Hematopoietic multipotent progenitor cell treated with erythropoietin and hydrocortisone succinate and interleukin-3 and kit ligand, for 6 days (in vitro differentiated cells): ENCODE data around the gene DNAJC27.

Experiments
- DNase-seq: peaks from one replicate; pipeline ENCODE4 v3.0.0-alpha.2; 2015

Gene DNAJC27

GRCh38 chr2:24970483-24971285, 1.1 kb downstream of the DNAJC27 start:
- DNase-seq, result peak; percentile 23

DNA sequence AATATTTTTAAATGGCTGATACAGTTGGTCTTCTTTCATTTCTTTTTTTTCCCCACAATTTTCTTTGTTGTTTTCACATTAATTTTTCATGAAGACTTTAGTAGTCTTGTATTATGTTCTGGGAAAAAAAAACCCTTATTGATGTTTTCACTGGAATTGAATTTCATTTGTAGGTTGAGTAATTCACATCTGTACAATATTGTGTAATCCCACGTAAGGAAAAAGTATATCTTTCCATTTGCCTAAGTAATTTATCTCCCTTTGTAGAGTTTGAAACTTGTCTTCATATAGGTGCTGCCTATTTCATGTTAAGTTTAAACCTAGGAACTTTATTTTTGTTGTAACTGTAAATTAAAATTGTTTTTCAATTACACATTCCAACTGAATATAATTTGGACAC, 2.0 kb downstream of the DNAJC27 start:
- DNase-seq, result no peak

- DNase-seq, result no peak
Observed at GRCh38 chr2:24961903-24962302, 9.9 kb downstream of the DNAJC27 start.

GRCh38 chr2:24959761-24960160, 12.0 kb downstream of the DNAJC27 start:
- no peak for DNase-seq

- DNase-seq, result no peak
Observed at GRCh38 chr2:24958411-24958935, 13.3 kb downstream of the DNAJC27 start.

- no peak for DNase-seq
Observed at GRCh38 chr2:24957976-24958375, 13.8 kb downstream of the DNAJC27 start.

GRCh38 chr2:24957221-24957620, 14.5 kb downstream of the DNAJC27 start:
- no peak for DNase-seq

- DNase-seq, result no peak
Observed at GRCh38 chr2:24955921-24956320, 15.8 kb downstream of the DNAJC27 start.

- DNase-seq, result no peak
Observed at GRCh38 chr2:24955232-24955631, 16.5 kb downstream of the DNAJC27 start.

DNA sequence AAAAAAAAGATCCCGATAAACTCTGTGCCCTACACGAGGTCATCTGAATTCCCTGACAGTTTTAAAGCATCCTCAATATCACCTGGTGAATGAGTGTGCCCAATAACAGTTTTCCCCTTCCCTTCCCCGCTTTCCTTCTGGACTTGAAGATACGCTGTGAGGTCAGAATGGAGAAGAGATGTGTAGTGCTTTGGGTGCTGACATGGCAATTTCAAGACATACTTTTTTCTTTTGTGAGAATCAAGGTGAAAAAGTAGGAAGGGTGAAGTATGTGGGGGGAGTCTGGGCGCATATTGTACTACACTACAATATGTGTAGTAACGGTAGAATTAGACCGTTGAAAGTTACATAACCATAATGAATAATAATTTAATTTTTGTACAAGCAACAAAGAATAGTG, 21.7 kb downstream of the DNAJC27 start:
- no peak for DNase-seq

DNA sequence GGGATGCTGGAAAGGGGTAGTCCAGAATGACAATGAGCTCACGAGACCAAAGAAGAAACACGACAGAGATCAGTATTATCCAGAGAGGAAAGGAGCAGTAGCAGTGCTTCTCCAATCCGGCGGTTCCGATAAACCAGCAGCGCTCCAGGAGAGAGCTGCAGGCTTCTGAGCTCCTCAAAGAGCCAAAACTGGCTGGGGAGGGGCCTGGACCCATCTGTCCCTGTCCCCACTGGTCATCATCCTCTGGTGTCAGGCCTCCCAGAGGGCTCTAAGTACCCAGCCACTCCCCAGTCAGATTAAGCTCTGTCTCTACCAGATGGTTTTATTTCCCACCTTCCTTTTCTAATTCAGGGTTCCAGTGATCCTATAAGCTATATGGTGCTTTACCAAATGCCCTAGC, 23.2 kb downstream of the DNAJC27 start:
- DNase-seq, result no peak

- no peak for DNase-seq
Observed at GRCh38 chr2:24947561-24948157, 24.1 kb downstream of the DNAJC27 start.

- no peak for DNase-seq
Observed at GRCh38 chr2:24945907-24946306, 25.8 kb downstream of the DNAJC27 start.

DNA sequence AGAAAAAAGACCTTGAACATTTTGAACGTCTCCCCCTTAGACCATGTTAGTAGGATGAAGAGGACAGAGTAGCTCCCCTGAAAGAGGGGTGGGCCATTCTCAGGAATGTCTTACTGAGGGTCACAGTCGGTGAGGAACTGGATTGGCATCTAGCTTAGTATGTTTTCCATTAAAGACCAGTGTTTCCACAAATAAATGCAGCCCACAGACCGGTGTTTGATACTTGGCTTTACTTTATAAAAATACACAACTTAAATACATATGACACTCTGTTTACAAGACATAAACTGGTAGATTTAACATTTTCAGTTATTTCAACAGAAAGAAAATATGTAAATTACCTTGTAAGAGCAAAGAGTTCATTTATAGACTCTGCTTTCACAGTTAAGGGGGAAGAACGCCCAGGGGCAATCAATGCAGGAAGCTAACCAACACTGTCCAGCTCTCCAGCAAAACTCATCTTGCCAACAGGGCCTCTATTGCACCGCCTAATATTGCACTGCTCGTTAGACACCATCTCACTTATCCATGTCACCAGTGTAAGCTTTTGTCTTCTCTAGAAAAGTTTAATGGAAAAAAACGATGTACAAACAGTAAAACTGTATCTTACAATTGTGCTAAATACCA, 28.2 kb downstream of the DNAJC27 start:
- DNase-seq, result no peak

DNA sequence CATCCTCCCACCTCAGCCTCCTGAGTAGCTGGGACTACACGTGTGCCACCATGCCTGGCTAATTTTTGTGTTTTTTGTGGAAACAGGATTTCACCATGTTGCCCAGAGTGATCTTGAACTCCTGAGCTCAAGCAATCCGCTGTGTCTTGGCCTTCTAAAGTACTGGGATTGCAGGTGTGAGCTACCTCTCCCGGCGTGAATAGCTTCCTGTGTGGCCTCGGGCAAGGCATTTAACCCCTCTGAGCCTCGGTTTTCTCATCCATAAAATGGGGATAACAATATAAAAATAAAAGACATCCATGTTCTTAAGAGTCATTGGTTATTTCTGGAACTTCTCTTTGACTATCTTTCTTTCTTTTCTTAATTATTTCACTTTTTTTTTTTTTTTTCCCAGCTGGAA, 32.4 kb downstream of the DNAJC27 start:
- DNase-seq, result no peak

DNA sequence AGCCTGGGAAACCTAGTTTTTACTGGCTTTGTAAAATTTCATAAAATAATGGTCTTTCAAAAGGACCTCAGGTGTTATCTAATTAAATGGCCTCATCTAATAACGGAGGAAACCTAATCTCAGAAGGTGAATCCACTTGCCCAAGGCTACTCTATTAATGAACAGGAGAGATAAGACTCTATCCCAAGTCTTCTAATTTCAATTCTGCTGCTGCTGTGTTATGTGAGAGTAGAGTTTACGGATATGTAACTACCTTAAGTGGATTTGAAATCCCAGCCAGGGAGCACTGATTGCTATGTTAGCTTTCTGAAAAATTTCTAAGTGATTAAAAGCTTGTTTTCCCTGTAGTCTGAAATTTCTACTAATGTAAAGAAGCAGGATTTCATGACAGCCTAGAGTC, 34.5 kb downstream of the DNAJC27 start:
- DNase-seq, result no peak

DNA sequence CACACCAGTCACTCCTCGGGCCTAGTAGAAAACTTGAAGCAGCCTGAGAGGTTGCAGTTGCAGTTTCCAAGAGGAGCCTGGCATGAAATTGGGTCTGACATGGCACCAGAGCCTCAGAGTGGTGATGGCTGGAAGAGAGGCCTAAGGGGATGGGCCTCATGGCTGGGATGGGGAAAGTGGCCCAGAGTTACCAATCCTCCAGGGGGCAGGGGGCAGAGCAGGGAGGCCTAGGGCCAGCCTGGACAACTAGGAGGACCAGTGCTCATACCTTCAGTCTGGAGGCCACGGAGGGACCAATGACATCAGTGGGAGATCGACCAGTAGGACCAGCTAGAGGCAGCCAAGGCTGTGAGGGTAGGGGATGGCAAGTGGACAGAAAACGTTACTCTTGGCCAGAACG, 36.6 kb downstream of the DNAJC27 start:
- no peak for DNase-seq

DNA sequence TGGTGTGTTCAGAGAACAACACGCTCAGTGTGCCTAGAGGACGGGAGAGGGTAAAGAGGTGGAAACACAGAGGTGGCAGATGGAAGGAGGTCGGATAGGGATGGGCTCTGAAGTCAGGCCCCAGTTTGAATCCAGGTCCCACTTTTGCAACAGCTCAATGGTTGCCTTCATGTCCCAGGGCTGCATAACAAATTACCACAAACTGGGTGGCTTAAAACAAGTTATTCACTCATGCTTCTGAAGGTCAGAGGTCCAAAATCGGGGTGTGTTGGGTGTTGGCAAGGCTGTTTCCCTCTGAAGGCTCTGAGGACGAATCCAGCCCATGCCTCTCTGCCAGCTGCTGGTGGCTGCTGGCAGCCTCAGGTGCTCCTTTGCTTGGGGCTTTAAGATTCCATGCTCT, 39.0 kb downstream of the DNAJC27 start:
- no peak for DNase-seq

GRCh38 chr2:24930768-24931167, 41.0 kb downstream of the DNAJC27 start:
- peak; percentile 26 for DNase-seq

DNA sequence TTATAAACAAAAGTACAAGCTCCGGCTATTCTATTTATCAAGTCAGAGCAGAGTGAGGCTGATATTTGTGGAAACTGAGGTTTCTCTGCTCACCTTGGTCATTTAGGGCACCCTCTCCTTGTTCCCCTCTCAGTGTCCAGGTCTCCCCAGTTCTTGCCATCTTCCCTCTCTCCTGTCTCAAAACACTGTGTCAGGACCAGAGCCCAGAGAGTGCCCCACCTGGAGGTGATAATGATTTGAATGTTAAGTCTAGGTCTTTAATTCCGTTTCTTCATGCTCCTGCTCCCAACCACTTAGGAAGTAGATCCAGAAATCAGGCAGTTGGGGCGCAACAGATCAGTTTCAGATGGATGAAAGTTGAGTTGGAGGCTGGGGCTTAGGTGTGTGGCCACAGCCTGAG, 42.5 kb downstream of the DNAJC27 start:
- DNase-seq, result no peak

DNA sequence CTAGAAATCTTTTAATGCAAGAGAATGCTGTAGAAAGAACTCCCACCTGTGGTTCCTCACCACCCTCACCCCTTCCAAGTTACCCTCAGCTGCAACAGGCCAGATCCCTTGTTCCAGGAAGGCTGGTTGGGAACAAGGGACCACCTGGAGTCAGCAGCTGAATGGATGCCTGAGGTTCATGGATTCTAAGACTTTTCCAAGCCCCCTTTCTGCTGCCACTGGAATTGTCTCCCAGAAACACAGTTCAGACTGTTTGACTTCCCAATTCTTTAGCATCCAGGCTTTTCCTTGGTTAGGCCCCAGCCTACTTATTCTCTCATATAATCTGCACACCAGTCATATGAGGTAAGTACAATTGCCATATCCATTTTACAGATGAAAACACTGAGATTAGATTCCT, 43.7 kb downstream of the DNAJC27 start:
- DNase-seq, result no peak

DNA sequence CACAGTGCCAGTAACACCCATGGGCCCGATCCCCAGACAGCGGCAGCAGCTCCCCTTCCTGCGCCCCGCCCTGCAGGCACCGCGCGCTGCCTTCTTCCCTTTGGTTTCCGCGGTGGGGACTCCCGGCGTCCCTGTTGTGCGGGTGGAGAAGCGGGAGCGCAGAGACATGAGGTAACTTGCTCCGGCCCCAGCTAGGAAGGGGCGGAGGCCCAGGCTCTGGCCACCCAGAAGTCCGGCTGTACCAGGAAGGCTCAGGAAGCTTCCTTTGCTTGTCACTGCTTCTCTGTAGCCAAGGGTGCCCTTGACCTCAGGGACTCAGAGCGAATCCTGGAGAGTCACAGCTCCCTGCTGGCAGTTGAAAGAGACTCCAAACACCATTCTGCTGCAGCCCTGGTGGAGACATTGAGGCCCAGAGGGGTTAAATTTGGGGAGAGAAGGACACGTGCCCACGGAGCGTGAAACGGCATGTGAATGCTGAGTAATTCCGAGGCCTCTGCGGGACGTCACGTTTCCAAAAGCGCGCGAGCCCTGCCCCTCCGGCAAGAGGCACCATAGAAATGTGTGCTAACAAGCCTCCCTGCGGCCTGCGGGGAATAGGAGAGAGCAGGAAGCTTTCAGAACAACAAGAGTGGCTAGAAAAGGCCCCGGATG, 45.0 kb downstream of the DNAJC27 start:
- peak; percentile 66 for DNase-seq

GRCh38 chr2:24926220-24926601, 45.5 kb downstream of the DNAJC27 start:
- DNase-seq, result peak; percentile 19

DNA sequence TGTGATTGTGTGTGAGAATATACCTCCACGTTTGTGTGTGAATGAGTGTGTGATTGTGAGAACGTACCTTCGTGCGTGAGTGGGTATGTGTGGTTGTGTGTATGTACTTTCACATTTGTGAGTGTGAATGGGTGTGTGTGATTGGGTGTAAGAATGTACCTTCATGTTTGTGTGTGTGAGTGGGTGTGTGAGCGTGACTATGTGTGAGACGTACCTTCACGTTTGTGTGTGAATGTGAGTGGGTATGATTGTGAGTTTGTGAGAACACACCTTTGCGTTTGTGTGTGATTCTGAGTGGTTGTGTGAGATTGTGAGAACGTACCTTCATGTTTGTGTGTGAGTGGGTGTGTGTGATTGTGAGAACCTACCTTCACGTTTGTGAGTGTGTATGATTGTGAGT, 45.9 kb downstream of the DNAJC27 start:
- DNase-seq, result no peak
